Measurements from ENCODE around the gene KLHL18. TPM values are rescaled to one million over a fixed set of nuclear protein-coding genes. Genes with fewer than 3 reads are reported as not detected.
"Not testable (repeated sequence)": the region's sequence is repeated elsewhere in the genome, so short reads cannot be mapped to it uniquely, and the experiment has no call there.

KLHL18 gene
- total RNA-seq, 1 donor from 2014 or later: 55.0 TPM

DNA sequence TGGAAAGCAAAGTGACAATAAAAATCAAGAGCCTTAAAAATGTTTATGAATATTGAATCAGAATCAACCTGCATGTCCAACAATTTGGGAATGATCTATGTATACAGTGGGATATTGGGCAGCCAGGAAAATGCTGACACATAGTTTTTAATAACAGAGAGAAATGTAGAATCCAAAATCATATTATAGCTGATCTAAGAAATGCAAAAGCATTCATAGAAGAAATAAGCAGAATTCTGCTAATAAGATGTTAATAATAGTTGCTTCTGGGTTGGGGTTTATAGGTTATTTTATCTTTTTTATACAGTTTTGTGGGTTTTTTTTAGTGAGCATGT lies 15.3 kb upstream of the KLHL18 start:
- DNase-seq: no peak
- no peak for ATAC-seq
- intact Hi-C loops (cut with micrococcal nuclease): no loop called here

DNA sequence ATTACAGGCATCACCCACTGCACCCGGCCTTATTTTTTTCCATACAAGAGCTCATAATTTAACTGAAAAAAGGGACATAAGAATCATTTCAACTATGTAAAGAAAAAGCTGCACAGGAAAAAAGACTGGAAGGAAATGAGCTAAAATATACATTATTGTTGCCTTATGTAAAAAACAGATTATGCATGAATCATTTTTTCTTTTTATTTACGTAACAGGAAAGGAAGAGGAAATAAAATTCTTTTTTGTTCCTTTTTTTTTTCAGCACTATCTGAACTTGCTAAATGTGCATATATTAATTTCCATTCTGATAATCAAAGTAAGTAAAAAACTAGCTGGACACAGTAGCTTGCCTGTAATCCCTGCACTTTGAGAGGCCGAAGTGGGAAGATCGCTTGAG lies 12.2 kb upstream of the KLHL18 start:
- intact Hi-C loops (cut with micrococcal nuclease): no loop called here
- DNase-seq (no peak), ATAC-seq (no peak)

DNA sequence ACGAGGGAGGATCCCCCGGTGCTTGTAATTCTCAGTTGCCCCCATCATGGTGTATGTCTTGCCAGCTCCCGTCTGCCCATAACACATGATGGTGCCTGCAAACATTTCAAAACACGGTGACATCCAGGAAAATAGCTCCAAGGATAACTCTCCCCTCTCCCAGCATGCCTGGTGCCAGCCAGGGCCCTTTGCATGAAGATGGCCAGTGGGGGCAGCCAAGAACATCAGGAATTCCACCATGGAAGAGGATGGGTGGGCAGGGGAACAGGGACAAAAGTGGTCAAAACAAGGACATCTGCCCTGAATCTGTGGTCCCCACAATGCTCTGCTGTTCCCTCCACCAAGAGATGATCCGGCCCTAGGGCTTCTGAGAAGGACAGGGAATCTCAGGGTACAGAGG lies 9.2 kb upstream of the KLHL18 start:
- ATAC-seq (no peak), DNase-seq (no peak)
- intact Hi-C loops (cut with micrococcal nuclease): no loop called here

DNA sequence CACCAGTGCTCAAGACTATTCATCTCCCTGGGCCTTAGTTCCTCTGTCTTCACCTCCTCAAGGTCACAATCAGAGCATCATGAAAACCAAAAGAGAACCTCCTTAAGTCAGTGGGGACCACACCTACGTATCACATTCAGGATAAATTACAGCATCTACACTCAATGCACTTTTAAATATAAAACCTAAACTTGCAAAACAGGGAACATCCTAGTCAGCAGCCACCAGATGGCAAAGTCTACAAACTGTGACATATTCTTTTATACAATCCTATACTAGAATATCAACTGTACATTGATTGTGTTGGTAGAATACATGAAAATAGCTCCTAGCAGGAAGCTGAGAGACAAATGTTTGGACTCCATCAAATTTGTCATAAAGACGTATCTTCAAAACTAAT lies 8.1 kb upstream of the KLHL18 start:
- ATAC-seq (no peak), DNase-seq (no peak)
- intact Hi-C loops (cut with micrococcal nuclease): no loop called here

DNA sequence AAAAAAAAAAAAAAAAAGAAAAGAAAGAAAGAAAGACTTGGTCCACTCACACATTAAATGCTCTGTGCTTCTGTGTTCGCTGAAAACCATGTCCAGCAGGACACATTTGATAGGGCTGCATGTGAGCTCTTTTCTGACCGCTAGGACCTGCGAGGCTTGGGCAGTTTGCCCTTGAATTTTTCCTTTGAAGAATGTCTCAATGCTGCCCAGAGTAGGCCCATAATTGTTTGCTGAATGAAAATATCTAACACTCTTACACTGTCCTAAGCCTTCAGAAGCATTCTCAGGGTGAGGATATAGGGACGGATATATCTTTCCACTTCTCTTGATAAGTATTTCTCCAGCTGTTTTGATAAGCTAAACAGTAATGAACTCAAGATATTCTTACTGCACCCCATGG lies 6.2 kb upstream of the KLHL18 start:
- ATAC-seq: no peak
- intact Hi-C loops (cut with micrococcal nuclease): no loop called here
- no peak for DNase-seq

DNA sequence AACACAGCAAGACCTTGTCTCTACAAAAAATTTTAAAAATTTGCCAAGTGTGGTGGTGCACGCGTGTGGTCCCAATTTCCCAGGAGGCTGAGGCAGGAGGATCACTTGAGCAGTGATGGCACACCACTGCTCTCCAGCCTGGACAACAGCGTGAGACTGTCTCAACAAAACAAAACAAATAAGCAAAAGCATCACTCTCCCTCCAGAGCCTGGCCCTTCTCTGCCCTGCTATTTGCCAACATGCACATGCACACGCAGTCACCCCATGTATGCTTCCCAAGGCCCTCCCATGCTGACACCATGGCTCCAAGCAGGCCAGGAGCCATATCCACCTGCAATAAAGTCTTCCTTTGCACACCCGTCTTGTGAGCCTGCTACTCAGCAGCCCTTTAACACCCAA lies 2.2 kb upstream of the KLHL18 start:
- DNase-seq: no peak
- no peak for ATAC-seq
- intact Hi-C loops (cut with micrococcal nuclease): no loop called here

DNA sequence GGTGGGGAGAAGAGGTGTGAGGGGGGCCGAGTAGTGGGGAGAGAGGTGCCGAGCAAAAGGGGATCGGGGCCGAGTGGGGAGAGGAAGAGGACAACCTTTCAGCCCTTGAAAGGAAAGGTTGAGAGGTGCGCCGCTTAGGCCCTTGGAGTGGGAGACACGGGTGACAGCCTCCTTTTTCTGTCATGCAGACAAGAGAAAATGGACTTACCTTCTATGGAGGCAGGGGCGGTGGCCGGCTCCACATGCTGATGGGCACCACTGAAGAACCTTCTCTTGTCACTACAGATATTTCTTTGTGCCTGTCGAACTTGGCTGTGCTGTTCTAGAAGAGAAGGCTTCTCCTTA lies 421 bp downstream of the KLHL18 start:
- intact Hi-C loops (cut with micrococcal nuclease): no loop called here
- ATAC-seq: peak; percentile 14

DNA sequence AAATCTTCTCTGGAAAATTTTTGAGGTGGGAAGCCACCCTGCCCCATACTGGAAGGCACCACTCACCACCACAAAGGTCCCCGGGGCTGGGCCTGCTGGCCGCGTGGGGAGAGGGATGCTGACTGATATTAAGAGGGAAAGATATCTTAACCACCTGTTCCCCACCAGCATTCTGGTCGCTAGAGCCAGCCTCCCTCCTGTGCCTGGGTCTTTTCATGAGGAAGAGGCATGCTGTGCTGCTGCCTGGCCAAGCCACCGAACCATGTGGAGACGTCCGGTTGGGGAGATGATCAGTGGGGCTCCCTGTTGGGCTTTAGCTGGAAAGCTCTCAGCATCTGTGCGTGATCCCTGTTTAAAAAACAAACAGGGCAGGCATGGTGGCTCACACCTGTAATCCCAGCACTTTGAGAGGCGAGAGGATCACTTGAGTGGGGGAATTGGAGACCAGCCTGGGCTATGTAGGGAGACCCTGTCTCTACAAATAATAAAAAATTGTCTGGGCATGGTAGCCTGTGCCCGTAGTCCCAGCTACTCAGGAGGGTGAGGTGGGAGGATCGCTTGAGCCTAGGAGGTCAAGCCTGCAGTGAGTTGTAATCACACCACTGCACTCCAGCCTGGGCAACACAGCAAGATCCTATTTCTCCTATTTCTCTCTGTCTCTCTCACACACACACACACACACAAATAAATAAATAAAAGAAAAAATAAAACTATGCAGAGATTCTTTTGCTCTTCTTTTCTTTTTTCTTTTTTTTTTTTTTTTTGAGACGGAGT lies 1.0 kb downstream of the KLHL18 start:
- no peak for DNase-seq

More for the DNA sequence above, 421 bp downstream of the KLHL18 start:
- DNase-seq: peak; percentile 35

DNA sequence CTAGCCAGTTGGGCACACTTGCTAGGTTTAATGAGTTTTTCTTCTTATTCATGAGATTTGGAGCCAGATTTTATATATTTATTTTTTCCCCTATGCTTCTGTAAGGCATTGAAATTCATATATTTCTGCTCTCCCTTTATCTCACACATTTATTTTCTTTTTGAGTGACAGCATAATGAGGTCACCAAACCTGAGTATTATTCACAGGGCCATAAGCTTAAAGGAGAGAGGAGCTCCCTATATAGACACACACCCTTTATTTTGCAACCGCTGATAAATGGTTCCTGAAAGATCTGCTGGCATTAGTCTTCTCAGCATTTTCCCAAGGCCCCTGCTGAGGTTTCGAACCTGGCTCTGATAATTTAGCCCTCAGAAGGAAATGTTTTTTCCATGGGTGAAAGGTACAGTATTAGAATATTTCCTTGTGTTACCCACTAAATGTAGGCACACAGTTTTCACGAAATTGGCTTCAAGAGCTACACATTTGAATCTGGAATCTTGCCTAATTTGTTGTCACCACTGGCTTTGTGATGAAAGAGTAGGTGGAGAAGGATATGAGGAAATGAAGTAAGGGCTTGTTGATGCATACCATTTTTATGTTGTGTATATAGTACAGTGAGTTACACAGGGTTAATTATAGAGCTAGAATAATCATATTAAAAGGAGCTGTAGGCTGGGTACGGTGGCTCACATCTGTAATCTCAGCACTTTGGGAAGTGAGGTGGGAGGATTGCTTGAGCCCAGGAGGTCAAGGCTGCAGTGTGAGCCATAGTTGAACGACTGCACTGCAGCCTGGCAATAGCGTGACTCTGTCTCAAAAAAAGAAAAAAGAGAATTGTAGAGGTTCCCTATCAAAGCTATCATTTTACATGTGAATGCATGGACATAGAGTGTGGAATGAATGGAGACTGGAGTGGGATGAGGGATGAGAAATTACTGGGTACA lies 6.5 kb downstream of the KLHL18 start:
- intact Hi-C loops (cut with micrococcal nuclease): no loop called here
- DNase-seq (no peak), ATAC-seq (no peak)

More for the DNA sequence above, 1.0 kb downstream of the KLHL18 start:
- ATAC-seq: no peak
- intact Hi-C loops (cut with micrococcal nuclease): no loop called here

DNA sequence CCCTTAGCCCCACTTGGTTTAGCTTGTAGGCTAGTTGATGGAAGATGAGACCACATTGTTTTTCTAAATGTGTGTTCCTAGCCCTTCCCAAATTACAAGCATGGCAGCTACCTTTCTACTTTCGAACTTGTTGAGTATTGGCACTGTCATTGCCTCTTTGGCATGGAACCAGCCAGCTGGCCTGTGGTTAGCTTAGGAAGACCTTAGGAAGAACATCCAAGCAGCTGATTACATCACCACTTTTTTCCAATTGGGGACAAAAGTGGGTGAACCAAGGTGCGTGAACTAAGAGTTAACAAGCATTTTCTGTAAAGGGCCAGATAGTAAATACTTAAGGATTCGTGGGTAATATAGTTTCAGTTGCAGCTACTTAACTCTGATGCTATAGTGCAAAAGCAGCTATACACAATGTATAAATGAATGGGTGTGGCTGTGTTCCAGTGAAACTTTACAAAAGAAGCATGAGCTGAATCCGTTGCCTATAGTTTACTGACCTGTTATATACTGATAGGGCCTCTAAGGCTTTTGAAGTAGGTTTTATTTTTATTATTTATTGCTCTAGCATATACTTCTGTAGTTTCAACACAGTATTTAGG lies 8.5 kb downstream of the KLHL18 start:
- ATAC-seq (peak; percentile 36), DNase-seq (no peak)
- intact Hi-C loops (cut with micrococcal nuclease): no loop called here

DNA sequence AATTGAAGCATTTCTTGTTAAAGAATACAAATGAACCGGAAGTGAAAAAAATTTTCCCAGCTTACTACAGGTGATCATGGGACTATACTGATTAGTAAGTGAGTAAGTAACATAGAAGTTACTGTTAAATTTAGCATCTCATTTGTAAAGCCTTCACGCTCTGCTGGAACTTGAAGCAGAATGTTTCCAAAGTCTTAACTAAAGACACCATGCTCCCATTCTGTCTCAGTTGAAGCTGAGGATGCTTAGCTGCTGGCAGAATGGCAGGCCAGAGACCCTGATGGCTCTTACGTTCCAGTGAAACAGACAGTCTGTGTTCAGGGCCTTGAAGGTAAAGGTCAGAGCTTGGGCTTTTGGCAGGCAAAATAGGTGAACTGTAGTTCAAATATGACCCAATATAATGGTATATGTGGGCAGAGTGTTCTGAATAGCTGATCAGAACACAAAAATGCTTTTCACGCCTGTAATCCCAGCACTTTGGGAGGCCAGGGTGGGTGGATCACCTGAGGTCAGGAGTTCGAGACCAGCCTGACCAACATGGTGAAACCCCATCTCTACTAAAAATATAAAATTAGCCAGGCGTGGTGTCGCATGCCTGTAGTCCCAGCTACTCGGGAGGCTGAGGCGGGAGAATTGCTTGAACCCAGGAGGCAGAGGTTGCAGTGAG lies 9.1 kb downstream of the KLHL18 start:
- intact Hi-C loops (cut with micrococcal nuclease); ATAC-seq; DNase-seq: not testable (repeated sequence)

DNA sequence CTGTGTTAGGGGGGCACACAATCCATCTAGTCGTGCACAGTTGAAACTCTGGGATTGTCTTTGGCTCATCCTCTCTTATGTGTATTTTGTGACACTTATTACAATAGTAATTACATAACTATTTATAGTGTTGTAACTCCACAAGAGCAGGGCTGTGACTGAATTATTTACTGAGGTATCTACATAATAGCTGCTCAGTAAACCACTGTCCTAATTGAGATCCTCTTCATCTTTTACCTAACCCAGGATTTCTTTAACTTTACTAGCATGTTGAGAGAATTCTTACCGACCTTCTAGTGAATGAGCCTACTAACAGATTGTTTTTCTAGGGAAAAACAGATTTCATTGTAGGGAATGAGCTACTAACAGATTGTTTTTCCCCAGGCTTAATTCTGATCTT lies 11.1 kb downstream of the KLHL18 start:
- no peak for ATAC-seq
- intact Hi-C loops (cut with micrococcal nuclease): no loop called here
- no peak for DNase-seq

DNA sequence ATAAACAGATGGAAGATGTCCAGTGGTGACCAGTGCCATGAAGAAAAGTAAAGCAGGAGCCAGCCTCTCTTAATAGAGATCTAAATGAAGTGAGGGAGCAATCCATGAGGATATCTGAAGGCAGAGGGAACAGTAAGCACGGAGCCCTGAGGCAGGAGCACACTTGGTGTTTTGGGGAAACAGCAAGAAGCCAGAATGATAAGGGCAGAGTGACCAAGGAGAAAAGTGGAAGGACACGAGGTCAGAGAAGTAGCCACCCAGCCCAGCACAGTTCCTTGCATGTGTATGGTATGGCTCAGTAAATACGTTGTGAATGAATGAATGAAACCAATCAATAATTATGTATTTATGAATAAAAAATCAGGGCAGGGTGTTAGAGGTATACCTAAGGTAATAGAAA lies 11.6 kb downstream of the KLHL18 start:
- intact Hi-C loops (cut with micrococcal nuclease): no loop called here
- ATAC-seq (no peak), DNase-seq (no peak)

DNA sequence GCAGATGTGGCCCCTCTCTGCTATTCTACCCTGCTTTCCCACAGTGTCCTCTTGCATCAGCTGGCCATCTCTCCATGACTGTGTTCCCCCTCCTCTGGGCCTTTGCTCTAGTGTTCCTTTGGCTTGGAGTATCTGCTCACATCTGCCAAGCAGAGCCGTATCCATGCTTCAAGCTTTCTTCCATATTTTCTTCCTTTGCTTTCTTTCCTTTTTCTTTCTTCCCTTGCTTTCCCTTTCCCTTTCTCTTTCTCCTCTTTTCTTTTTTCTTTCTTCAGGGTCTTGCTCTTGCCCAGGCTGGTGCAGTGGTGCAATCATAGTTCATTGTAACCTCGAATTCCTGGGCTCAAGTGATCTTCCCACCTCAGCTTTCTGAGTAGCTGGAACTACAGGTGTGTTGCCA lies 12.6 kb downstream of the KLHL18 start:
- intact Hi-C loops (cut with micrococcal nuclease): no loop called here
- DNase-seq (no peak), ATAC-seq (no peak)

DNA sequence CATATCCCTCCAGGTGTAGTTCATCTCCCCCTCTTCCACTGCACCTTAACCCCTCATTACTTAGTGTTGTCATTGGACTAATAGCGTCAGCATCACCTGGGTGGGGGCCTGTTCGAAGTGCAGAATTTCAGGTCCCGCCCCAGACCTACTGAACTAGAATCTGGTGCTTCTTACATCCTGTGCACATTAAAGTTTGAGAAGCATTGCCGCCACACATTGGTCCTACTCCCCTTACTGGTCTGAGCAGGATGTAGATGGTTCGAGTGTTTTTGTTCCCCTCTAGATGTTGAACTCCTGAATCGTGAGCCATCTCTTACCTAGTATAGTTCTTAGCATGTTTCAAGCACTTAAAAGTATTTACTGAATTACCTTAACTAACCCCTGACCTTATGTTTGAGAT lies 13.2 kb downstream of the KLHL18 start:
- DNase-seq (no peak), ATAC-seq (no peak)
- intact Hi-C loops (cut with micrococcal nuclease): no loop called here

DNA sequence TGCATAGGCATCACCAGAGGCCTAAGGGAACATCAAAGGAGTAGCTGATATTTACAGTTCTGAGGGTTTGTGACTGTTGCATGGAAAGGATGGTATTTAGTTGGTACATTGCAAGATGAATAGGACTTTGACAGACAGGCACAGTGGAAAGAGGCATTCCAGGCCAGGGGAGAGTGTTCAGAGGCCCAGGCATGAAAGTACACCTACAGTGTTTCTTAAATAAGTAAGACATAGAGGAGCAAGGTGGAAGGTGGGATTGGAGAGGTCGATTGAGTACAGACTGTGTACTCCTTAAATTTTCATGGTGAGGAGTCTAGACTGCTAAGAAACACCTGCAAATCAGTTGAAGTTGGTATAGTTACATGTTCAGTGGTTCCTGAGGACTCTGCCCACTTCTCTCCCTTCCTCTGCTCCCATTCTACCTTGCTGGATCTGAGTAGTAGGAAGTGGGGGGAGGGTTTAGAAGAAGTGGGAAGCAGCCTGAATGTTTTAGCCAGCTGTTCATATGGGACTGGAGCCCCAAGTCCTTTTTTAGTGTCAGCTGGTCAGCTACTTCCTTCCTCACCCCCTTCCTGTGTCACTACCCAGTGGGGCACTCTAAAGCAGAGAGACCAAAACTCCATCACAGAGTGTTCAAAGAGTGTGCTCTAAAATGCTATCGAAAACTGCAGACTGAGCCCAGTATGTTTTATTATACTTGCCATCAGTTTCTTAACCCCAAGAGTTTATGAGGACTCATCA lies 14.0 kb downstream of the KLHL18 start:
- intact Hi-C loops (cut with micrococcal nuclease): no loop called here
- ATAC-seq: peak; percentile 59
- DNase-seq: no peak

DNA sequence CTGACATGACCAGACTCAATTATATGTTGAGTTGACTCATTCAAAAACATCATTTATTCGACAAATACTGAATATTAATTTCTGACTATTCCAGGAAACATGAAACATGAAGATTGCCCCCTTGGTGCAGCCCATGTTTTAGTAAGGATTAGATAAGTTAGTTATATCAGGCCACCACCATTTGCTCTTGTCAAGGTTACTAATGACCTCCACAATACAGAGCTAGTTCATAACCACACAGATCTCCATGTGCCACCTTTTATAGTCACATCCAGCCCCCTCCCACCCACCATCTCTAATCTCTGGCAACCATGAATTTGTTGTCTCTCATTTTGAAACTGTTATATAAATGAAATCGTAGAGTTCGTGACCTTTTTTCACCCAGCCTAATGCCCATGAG lies 15.7 kb downstream of the KLHL18 start:
- ATAC-seq (no peak), DNase-seq (no peak)
- intact Hi-C loops (cut with micrococcal nuclease): no loop called here

DNA sequence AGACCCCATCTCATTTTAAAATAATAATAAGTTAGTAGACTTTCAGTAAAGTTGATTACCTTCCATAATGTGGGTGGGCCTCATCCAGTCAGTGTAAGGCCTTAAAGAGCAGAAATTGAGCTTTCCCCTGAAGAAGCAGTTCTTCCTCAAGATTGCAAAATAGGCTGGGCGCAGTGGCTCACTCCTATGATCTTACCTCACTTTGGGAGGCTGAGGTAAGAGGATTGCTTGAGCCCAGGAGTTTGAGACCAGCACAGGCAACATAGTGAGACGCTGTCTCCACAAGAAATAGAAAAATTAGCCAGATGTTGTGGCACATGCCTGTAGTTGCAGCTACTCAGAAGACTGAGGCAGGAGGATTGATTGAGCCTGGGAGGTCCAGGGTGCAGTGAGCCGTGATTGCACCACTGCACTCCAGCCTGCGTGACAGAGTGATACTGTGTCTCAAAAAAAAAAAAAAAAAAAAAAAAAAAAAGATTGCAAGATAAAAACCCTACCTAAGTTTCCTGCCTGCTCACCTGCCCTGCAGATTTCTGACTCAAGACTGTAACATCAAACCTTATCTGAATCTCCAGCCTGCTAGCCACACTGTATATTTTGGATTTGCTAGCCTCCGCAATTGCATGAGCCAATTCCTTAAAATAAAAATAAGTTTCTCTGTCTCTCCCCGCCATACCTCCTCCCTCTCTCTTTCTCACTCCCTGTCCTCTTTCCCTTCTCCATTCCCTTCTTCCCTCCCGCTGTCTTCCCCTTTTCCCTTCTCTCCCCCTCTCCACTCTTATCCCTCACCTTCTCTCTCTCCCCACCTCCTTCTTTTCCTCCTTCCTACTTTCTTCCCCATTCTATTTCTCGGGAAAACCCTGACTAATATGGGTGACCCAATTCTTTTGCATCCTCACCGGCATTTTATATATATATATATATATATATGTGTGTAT lies 16.9 kb downstream of the KLHL18 start:
- DNase-seq: no peak
- intact Hi-C loops (cut with micrococcal nuclease): no loop called here
- no peak for ATAC-seq

Data from left ventricle myocardium superior (tissue), 1 donor.